Urothelium cell line (cell line): ENCODE data around the gene LILRB4.
"Not testable (repeated sequence)": the region's sequence is repeated elsewhere in the genome, so short reads cannot be mapped to it uniquely, and the experiment has no call there.

Source experiments
- DNase-seq: peaks from one replicate; pipeline ENCODE4 v3.0.0; 2011; ENCODE audit warnings: low spot score, mixed read lengths
- FAIRE-seq: peaks from 2 replicates; lab custom pipeline; 2011; peaks lifted over from hg19 to GRCh38; lab: Jason Lieb, UNC

Gene LILRB4

GRCh38 chr19:54662730-54663129, at the start of gene LILRB4:
Gene LILRB4, plus strand, starts transcription at chr19:54662985. Its CDS starts 49 bp downstream, at chr19:54663034.
- DNase-seq (no peak), FAIRE-seq (no peak)

DNA sequence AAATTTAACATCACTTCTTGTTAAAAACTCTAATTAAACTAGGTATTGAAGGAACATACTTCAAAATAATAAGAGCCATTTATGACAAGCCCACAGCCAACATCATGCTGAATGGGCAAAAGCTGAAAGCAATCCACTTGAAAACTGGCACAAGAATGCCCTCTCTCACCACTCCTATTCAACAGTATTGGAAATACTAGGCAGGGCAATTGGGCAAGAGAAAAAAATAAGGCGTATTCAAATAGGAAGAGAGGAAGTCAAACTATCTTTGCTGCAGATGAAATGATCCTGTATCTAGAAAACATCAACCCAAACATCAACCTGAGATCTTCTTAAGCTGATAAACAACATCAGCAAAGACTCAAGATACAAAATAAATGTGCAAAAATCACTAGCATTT, 48.1 kb upstream of the LILRB4 start:
- DNase-seq (no peak), FAIRE-seq (no peak)

DNA sequence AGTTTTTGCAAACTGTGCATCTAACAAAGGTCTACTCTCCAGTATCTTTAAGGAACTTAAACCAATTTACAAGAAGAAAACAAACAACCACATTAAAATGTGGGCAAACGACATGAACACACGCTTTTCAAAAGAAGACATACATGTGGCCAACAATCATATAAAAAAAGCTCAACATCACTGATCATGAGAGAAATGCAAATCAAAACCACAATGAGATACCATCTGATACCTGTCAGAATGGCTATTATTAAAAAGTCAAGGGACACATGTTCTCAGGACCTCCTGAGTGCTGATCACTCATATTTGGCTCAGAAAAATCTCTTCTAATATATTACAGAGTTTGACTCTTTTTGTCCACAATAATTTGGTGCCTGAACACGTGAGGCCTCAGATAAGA, 46.7 kb upstream of the LILRB4 start:
- no peak for DNase-seq

DNA sequence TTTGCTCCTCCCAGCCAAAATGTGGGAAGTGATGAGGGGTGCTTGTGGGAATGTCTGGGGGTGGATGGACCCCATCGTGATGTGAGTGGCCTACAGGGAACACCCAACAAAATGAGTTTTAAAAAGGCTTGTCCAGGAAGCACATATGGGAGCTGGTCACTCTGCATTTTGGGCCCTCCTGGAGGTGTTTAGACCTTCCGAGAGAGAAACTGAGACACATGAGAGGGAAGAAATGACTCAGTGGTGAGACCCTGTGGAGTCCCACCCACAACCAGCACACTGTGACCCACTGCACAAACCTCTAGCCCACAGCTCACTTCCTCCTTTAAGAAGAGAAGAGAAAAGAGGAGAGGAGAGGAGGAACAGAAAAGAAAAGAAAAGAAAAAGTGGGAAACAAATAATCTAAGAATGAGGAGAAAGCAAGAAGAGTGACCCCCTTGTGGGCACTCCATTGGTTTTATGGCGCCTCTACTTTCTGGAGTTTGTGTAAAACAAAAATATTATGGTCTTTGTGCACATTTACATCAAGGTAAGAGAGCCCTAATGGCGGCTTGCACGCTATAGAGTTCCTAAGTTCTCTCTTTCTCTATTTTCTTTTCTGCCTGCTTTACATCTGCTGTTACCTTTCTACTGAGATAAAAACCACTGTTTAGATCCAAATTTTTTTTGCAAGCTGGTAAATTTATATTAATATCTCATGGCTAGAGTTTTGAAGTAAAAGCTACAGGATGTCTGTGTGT, 45.8 kb upstream of the LILRB4 start:
- FAIRE-seq (no peak), DNase-seq (no peak)

More for the DNA sequence above, 46.7 kb upstream of the LILRB4 start:
- no peak for FAIRE-seq

DNA sequence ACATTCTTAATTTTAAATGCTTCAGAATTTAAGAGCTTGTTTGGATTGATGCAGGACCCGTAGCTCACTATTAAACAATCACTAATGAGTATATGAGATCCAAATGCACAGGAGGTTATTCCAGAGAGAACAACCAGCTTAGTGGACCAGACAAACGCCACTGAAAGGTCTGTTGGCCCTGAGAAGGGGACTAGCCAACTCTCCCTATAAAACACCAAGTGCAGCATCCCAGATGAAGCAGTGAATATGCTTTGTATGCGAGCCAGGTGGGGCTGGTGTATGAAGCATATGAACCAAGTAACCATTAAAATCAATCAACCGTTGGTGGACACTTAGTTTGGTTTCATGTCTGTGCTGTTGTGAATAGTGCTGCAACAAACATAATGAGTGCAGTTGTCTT, 42.3 kb upstream of the LILRB4 start:
- DNase-seq, result no peak
- no peak for FAIRE-seq

DNA sequence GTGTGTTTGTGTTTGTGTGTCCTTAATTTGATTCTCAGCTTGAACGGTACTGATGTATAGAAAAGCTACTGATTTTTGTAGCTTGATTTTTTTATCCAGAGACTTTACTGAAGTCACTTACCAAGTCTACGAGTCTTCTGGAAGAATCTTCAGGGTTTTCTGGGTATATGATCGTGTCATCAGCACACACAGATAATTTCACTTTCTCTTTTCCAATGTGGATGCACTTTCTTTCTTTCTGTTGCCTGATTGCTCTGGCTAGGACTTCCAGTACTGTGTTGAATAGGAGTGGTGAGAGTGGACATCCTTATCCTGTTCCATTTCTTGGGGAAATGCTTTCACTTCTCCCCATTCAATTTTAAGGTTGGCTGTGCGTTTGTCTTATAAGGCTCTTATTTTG, 40.4 kb upstream of the LILRB4 start:
- no peak for FAIRE-seq
- DNase-seq, result no peak

DNA sequence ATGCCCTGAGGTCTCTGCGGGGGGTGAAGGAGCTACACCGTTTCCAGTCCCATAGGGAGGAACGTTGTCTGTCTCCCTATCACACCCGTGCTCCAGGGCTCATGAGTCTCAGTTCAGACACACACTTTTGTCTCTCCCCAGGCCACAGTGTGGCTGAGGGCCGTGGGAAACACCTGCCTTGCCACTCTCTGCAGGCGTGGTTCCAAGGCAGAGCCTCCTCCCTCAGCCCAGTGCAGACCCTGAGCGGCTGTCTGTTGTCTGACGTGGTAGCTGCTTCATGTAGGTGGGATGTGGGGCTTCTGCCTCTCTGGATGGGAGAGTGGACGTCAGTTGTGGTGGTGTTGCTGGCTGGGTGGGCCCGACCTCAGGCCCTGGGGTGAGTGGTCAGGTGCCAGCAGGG, 38.6 kb upstream of the LILRB4 start:
- not testable (repeated sequence) for DNase-seq
- peak; percentile 32 for FAIRE-seq

DNA sequence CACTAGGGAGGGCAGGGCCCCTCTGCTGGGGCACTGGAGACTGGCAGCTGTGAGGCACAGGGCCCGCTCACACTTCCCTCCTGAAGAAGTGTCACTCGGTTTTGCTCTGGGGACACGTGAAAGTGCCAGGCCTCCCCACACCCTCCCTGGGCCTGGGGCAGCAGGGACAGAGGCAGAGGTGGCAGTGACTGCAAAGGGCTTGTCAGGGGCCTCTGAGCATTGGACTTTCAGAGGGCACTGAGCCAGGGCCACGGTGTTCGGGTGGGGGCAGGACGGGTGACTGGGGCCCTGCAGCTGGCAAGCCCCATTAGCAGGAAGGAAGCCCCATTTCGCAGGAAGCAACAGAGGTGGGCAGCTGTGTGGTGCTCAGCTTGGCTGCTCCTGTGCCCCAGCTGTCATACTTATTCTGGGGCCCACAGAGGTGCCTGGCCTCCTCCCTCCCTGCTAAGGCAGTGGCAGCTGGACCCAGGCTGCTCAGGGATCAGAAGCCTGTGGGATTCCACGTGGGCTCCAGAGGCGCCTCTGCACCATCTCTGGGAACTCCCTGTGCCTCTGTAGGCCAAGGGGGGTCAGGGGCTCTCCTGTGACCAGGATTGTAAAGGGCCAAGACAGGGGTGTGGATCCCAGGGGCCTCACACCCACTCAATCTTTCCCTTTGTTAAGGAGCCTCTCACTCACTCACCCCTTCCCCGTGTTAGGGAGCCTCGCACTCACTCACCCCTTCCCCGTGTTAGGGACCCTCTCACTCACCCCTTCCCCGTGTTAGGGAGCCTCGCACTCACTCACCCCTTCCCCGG, 37.7 kb upstream of the LILRB4 start:
- not testable (repeated sequence) for FAIRE-seq, DNase-seq

DNA sequence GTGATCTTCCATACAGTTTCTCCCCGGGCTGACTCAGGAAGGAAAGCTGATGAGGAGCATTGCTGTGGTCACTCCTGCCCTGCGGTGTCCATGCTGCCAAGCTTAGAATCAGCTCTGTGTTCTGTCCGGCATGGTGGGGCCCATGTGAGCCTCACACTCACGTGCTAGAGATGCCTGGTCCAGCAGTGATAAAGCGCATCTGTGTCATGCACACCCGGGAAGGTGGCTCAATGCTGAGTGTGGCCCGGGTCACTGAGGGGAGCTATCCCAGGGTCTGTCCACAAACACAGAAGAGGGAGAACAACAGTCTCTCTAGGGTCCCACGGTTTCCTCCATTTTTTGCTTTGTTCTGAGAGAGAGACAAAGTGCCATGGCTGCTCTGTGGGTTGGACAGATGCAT, 36.0 kb upstream of the LILRB4 start:
- DNase-seq (no peak), FAIRE-seq (no peak)

DNA sequence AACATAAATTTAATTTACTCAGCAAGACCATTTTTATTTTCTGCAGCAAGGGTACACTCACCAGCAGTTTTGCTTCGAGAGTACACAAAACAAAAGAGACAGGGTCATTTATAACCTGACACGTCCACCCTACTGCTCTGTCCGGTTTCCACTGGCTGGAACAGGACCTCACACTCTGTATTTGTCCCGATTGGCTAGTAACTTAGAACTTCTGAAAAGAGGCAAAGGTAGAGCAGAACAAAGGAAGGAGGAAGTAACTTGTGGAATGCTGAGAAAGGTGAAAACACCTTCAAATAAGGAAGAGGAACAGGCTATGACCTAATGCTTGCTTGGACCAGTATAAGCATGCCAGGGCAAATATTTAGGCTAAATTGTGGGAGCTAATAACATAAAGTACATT, 34.9 kb upstream of the LILRB4 start:
- not testable (repeated sequence) for FAIRE-seq, DNase-seq

- FAIRE-seq, DNase-seq: not testable (repeated sequence)
These were observed 32.5 kb upstream of the LILRB4 start, which contains the start of gene LILRB1 for GRCh38 chr19:54630262-54630661. Gene LILRB1, plus strand, starts transcription at chr19:54630484. Its CDS starts 590 bp downstream, at chr19:54631074.

GRCh38 chr19:54630782-54631181, 32.0 kb upstream of the LILRB4 start:
- no peak for DNase-seq
- no peak for FAIRE-seq

GRCh38 chr19:54631489-54632337, 31.1 kb upstream of the LILRB4 start:
- FAIRE-seq, DNase-seq: not testable (repeated sequence)

GRCh38 chr19:54632517-54632916, 30.3 kb upstream of the LILRB4 start:
- DNase-seq, FAIRE-seq: not testable (repeated sequence)

- DNase-seq (no peak), FAIRE-seq (no peak)
These were observed 29.4 kb upstream of the LILRB4 start for GRCh38 chr19:54633401-54633800.

GRCh38 chr19:54636081-54636480, 26.7 kb upstream of the LILRB4 start:
- FAIRE-seq, result not testable (repeated sequence)

GRCh38 chr19:54638683-54639082, 24.1 kb upstream of the LILRB4 start:
- no peak for DNase-seq
- no peak for FAIRE-seq

More at GRCh38 chr19:54636081-54636480, 26.7 kb upstream of the LILRB4 start:
- not testable (repeated sequence) for DNase-seq

GRCh38 chr19:54642953-54643352, 19.8 kb upstream of the LILRB4 start:
- not testable (repeated sequence) for DNase-seq, FAIRE-seq

- peak; percentile 70 for FAIRE-seq
- not testable (repeated sequence) for DNase-seq
These were observed 19.2 kb upstream of the LILRB4 start for GRCh38 chr19:54643583-54643982.

DNA sequence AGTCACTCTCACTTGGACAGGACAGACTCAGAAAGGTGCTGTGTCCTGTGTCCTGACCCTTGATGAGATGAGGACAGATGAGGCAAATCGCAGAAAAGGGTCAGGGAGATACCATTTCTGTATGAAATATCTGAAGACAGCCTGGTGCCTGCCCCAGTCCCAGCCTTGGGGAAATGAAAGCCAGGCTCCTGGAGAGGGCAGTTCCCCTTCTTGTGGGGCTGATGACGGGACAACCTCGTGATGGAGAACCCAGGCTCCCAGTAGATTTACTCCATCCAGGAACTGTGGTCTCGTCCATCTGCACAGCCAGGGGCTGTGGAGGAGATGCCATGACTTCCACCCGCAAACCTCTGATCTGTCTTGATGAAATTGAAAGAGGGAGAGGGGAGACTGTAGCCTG, 18.7 kb upstream of the LILRB4 start:
- FAIRE-seq, result no peak
- no peak for DNase-seq

- DNase-seq (no peak), FAIRE-seq (no peak)
These were observed 16.4 kb upstream of the LILRB4 start for GRCh38 chr19:54646331-54646841.
